Measurements from ENCODE around the gene MAST1.

DNA sequence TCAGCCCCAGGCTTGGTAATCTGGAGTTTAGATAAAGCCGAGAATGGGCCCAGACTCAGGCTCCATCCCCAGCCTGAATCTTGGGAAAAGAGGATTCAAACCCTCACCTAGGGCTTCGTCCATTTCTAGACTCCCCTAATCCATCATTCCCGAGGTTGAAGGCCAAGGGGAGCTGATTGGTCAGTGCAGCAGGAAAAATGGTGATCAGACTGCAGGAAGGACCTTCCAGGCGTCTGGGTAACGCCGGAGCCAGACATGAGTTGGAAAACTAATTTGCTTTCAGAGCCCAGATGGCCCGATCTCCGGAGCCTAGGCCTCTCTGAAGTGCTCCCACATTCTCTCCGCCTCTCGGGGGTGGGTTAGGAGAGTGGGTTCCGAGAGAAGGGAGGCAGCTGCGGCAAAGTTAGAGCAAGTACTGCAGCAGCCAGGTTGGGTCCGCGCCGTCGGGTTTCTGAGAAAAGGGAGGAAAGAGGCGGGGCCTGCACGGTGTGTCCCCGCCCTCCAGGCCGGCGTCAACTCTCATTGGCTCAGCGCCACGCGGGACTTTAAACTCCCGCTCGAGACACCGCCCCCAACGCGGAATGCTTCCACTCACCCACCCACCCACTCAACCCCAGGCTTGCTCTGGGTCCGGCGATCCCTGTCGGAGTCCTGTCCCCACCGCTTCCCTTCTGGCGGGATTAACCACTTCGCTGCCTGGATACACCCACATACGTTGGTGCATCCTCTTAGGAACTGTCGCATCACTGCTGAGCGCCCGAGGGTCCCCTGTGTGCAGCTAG, 3.1 kb upstream of the MAST1 start:
- TF ChIP-seq, protein P1, sequence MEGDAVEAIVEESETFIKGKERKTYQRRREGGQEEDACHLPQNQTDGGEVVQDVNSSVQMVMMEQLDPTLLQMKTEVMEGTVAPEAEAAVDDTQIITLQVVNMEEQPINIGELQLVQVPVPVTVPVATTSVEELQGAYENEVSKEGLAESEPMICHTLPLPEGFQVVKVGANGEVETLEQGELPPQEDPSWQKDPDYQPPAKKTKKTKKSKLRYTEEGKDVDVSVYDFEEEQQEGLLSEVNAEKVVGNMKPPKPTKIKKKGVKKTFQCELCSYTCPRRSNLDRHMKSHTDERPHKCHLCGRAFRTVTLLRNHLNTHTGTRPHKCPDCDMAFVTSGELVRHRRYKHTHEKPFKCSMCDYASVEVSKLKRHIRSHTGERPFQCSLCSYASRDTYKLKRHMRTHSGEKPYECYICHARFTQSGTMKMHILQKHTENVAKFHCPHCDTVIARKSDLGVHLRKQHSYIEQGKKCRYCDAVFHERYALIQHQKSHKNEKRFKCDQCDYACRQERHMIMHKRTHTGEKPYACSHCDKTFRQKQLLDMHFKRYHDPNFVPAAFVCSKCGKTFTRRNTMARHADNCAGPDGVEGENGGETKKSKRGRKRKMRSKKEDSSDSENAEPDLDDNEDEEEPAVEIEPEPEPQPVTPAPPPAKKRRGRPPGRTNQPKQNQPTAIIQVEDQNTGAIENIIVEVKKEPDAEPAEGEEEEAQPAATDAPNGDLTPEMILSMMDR (conservative IDR thresholded peaks at IDR 0.05; ENCODE audit: low read length): no peak
- no peak for TF ChIP-seq EZH2phosphoT487 (IDR thresholded peaks at IDR 0.05; ENCODE audit: borderline replicate concordance)
